ENCODE measurements around the gene CHD2.

The CHD2 gene

DNA sequence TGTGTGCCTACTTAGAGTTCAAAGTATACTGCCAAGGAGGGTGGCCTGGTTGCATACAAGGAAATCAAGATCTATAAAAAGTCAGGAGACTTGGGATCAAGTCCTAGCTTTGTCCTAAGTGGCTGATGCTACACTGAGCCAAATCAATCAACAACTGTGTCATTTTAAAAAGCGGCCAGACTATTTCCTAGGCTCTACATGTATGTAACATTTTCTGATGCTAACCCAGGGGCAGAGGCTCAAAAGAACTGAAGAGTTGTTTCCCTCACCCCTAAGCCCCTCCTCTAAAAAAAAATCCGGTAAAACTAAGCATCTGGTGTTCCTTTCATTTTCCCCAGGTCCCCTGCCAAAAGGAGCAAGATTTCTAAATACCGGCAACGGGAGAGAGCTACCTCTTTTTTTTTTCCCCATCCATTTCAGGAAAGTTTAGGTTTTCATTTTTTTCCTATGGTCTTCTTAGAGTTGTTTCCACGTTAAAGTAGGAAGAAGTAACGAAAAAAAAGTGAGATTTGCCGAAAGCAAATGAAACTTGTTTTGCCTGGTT lies 18.8 kb upstream of the CHD2 start:
- ChIA-PET CTCF (no interaction called here), POLR2A (ENCODE audit: low non-redundant PET) (interaction anchor here (0.8 to 3.0 kb wide), 3 partner anchors 49 to 72 kb away, joined by 3 to 39 read pairs (median 27); no protein-coding TSS in a partner anchor)
- DNase-seq (ENCODE audit: low spot score), result no peak
- TF ChIP-seq, protein P1, sequence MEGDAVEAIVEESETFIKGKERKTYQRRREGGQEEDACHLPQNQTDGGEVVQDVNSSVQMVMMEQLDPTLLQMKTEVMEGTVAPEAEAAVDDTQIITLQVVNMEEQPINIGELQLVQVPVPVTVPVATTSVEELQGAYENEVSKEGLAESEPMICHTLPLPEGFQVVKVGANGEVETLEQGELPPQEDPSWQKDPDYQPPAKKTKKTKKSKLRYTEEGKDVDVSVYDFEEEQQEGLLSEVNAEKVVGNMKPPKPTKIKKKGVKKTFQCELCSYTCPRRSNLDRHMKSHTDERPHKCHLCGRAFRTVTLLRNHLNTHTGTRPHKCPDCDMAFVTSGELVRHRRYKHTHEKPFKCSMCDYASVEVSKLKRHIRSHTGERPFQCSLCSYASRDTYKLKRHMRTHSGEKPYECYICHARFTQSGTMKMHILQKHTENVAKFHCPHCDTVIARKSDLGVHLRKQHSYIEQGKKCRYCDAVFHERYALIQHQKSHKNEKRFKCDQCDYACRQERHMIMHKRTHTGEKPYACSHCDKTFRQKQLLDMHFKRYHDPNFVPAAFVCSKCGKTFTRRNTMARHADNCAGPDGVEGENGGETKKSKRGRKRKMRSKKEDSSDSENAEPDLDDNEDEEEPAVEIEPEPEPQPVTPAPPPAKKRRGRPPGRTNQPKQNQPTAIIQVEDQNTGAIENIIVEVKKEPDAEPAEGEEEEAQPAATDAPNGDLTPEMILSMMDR (conservative IDR thresholded peaks at IDR 0.05; ENCODE audit: low read depth), result no peak
- H3K27ac ChIP-seq, result no peak overlapping the region

- CTCF ChIA-PET, result interaction anchor here (0.6 to 2.7 kb wide), 2 partner anchors 78 to 86 kb away, joined by 5 to 8 read pairs; no protein-coding TSS in a partner anchor
- POLR2A ChIA-PET (ENCODE audit: low non-redundant PET), result interaction anchor here (0.5 to 3.0 kb wide), 16 partner anchors 8 to 78 kb away, joined by 3 to 39 read pairs (median 5); partner anchors contain the start of gene CHD2
Measured at GRCh38 chr15:92881802-92882696, 18.1 kb upstream of the CHD2 start.

DNA sequence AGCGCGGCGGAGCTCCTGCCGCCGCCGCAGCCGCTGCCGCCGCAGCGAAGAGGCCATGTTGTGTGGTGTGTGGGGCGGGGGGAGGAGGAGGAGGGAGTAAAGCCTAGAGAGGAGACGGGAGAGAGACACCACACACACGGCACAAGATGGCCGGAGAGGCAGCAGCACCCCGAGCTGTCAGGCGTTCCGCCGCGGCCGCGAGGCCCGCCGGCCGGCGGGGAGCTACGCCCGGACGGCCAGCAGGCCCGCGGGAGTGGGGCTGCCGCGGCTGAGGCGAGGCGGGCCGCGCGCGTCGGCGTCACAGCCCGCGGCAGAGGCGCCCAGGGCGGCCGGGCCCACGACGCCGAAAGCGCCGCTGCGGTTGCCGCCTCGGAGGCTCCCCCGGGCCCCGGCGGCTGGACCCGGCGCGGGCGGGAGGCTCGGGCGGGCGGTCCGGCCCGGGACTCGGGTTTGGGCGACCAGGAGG lies 17.4 kb upstream of the CHD2 start:
- DNase-seq (ENCODE audit: low spot score), result no peak
- CTCF ChIA-PET, result interaction anchor here (0.6 to 2.7 kb wide), 2 partner anchors 79 to 87 kb away, joined by 5 to 8 read pairs; no protein-coding TSS in a partner anchor
- POLR2A ChIA-PET (ENCODE audit: low non-redundant PET), result interaction anchor here (0.5 to 3.0 kb wide), 15 partner anchors 9 to 79 kb away, joined by 3 to 39 read pairs (median 5); partner anchors contain the start of gene CHD2
- TF ChIP-seq, protein P1 (conservative IDR thresholded peaks at IDR 0.05; ENCODE audit: low read depth), result no peak
- H3K27ac ChIP-seq, result peak overlapping the region; percentile 98

More at GRCh38 chr15:92881802-92882696, 18.1 kb upstream of the CHD2 start:
- TF ChIP-seq, protein P1 (conservative IDR thresholded peaks at IDR 0.05; ENCODE audit: low read depth), result no peak
- DNase-seq (ENCODE audit: low spot score), result peak; percentile 100
- peak overlapping the region; percentile 98 for H3K27ac ChIP-seq

- no peak for DNase-seq (ENCODE audit: low spot score)
- TF ChIP-seq, protein P1 (conservative IDR thresholded peaks at IDR 0.05; ENCODE audit: low read depth), result no peak
- ChIA-PET CTCF (interaction anchor here (0.9 to 2.7 kb wide), 2 partner anchors 80 to 82 kb away, joined by 3 to 8 read pairs; no protein-coding TSS in a partner anchor), POLR2A (ENCODE audit: low non-redundant PET) (interaction anchor here (1.2 to 3.0 kb wide), 8 partner anchors 9 to 79 kb away, joined by 3 to 39 read pairs (median 6); partner anchors contain the start of gene CHD2)
- peak overlapping the region; percentile 98 for H3K27ac ChIP-seq
Measured at GRCh38 chr15:92883163-92883875, 16.8 kb upstream of the CHD2 start.

GRCh38 chr15:92883876-92884435 lies 16.2 kb upstream of the CHD2 start:
- ChIA-PET POLR2A (ENCODE audit: low non-redundant PET) (interaction anchor here (1.9 to 3.0 kb wide), 2 partner anchors 52 to 63 kb away, joined by 22 to 39 read pairs; no protein-coding TSS in a partner anchor), CTCF (interaction anchor here (0.9 to 2.7 kb wide), 2 partner anchors 80 to 82 kb away, joined by 3 to 8 read pairs; no protein-coding TSS in a partner anchor)
- H3K27ac ChIP-seq, result no peak overlapping the region
- TF ChIP-seq, protein P1 (conservative IDR thresholded peaks at IDR 0.05; ENCODE audit: low read depth), result no peak
- no peak for DNase-seq (ENCODE audit: low spot score)

Data from RWPE1 (cell line).